GM19043 (cell line): ENCODE results near the gene GLUL.

Experiments used
- ATAC-seq: cut with Tn5 transposase; IDR thresholded peaks from one replicate; pipeline ENCODE4 v1.9.1; 2021; ENCODE audit warnings: low read depth; ENCODE audit not compliant: unreplicated experiment

The GLUL gene

DNA sequence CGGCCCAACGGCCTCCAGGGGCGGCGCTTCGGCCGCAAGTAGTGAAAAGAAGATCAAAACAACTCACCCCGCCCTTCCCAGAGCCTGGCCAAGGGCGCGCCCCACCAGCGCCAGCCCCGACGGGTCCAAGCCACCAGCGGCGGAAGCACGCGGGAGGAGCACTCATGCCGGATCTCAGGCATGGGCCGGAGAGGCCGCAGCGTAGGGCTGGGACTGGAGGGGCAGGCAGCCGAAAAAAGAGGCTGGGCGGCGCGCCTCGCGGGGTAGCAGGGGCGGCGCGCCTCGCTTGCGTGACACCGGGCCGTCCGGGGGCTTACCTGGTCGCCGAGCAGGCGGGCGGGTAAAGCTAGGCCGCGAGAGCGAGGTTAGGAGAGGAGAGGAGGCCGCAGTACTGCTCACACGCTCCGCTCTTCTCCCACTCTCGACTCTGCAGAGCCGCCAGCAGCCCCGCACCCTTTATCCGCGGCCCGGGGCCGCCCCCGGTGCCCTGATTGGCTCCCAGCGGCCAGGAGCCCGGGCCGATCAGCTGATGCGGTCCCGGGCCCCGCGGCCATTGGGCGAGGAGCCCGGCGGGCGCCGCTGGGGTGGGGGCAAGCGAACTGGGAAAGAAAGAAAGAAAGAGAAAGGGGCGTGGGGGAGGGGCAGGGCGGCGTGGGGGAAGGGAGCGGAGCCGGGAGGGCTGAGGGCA lies at the start of gene GLUL:
TSS of gene GLUL (minus strand) at position 429 of the 688 bp plus-strand sequence. CDS start 3,053 bp downstream, outside the sequence.
- peak; percentile 71 for ATAC-seq

DNA sequence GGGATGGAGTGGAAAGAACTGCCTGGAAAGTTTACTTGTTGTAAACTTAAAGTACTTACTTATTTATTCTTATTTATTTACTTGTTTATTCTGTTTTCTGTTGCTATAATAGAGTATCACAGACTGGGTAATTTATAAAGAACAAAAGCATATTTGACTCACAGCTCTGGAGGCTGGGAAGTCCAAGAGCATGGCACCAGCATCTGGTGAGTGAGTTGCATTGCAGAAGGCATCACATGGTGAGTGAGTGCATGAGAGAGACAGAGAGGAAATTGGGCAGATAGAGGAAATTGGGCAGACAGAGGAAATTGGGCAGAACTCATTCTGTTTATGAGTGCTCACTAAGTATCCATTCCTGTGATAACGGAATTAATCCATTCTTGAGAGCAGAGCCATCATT lies 46.7 kb upstream of the GLUL start:
- ATAC-seq, result no peak

DNA sequence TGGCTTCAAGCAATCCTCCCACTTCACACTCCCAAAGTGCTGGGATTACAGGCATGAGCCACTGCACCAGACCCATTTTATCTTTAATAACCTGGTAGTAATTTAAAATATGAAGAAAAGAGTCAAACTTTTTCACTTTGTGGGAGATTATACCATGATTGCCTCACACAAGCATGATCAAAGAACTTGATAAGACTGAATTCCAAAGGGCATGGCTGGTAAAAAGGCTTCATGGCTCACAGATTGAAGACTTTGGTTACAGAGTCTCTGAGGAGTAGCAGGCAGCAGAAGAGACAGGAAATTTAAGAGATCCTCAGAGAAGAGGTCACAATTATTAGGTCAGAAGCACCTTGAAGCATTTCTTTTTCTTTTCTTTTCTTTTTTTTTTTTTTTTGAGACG lies 42.0 kb upstream of the GLUL start:
- ATAC-seq, result no peak

DNA sequence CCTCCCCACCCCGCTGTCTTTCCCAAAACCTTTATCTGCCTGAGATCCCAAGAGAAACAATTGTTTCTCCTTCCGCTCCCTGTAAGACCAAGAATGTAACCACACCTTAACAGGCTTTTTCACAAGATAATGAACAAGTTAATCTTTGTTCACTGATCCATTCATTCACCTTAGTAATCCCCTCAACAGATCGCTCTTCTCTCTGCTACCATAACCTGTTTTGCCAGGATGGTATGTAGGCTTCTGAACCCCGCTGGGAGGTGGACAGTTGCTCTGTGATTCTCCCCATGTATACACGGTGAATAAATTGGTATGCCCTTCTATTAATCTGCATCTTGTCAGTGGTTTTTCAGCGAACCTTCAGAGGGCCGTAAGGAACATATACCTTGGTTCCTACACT lies 39.7 kb upstream of the GLUL start:
- no peak for ATAC-seq

GRCh38 chr1:182430263-182431068 lies 38.9 kb upstream of the GLUL start:
- no peak for ATAC-seq

DNA sequence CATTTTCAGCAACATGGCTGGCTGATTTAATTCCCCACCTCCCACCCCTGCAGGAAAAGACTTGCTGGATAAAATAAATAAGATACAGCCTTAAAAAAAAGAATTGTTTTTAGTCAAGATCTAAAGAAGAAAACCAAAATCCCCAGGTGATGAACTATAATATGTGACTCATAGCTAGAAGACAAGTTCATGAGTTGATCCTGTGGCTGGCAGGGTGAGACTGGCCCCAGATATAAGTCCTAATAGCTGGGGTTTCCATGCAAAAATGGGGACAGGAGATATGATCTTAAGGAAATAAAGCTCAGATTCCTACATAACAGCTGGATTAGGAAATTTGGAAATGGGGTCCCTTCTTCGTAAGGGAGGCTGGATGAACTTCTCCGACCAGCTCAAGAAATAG lies 36.5 kb upstream of the GLUL start:
- ATAC-seq, result no peak

- ATAC-seq, result peak; percentile 65
Measured at GRCh38 chr1:182426442-182427430, 35.1 kb upstream of the GLUL start.

GRCh38 chr1:182415789-182416188 lies 24.2 kb upstream of the GLUL start:
- no peak for ATAC-seq

DNA sequence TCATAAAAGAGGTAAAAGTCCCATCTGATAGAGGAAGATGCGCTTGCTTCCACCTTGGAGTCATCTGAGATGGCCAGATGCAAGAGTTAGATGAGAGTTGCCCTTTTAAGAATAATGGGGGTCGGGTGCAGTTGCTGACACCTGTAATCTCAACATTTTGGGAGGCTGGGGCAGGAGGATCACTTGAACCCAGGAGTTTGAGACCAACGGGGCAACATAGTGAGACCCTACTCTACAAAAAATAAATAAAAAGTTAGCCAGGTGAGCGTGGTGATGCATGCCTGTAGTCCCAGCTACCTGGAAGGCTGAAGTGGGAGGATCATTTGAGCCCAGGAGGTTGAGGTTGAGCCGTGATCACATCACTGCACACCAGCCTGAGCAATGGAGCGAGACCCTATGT lies 22.4 kb upstream of the GLUL start:
- ATAC-seq, result no peak

DNA sequence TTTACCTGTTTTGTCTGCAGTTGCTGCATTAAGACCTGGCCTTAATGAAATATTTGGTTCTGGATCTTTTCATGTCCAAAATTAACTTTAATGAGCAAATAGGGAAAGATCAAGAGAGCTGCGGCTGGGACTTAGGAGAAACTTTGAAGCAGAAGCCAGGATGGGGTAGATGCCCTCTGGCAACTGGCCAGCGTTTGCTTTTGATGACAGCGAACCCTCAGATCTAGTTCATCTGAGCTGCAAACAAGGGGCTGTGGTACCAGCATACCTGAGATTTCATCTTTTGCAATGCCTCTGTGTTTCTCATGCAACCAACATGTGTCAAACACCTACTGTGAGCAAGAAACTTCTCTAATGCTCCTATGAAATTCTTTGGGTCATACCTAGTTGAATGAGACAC lies 21.9 kb upstream of the GLUL start:
- no peak for ATAC-seq

DNA sequence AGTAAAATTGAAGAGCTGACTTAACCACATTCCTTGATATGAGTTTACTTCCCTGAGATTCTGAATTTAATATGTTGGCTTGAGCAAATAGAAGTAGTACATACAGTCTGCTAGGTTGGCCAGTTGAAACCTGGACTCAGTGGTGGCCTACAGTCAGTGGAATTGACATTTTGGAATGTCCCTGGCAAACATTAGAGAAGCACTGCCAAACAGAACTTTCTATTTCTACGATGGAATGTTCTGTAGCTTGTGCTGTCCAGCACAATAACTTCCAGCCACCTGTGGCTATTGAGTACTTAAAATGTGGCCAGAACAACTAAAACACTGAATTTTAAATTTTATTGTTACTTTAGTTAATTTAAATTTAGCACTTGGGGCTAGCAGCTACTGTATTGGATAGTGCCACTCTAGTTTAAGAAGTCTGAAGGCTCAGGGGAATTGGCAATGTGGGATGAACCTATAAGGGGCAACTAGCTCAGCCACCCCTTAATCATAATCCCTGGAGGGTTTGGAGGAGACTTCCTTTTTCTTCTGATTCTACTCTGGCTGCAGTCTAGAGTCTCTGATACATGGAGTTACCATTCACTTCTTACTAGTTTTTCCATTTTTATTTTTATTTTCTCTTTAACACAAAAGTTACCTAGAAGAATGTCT lies 19.2 kb upstream of the GLUL start:
- no peak for ATAC-seq

GRCh38 chr1:182410138-182410537 lies 18.5 kb upstream of the GLUL start:
- ATAC-seq, result no peak

GRCh38 chr1:182408435-182409075 lies 17.0 kb upstream of the GLUL start:
- no peak for ATAC-seq

DNA sequence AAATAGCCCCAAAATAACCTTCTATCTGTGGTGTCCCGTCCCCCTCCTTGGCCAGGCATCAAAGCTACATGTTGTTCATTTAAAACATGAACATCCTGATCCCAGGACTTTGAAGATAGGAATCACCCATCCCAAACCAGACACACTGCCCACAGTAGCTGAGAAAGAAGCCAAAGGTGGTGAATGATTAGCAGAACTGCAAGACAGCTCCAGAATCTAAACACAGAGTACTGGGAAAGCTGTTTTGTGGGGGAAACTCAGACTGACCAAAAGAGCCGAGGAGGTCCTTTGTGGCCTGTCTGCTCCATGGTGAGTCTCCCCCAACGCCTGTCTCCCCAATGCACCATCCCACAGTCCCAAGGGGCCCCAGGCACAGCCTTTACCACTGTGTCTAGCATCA lies 16.1 kb upstream of the GLUL start:
- ATAC-seq, result no peak

GRCh38 chr1:182406012-182406411 lies 14.4 kb upstream of the GLUL start:
- ATAC-seq, result no peak

DNA sequence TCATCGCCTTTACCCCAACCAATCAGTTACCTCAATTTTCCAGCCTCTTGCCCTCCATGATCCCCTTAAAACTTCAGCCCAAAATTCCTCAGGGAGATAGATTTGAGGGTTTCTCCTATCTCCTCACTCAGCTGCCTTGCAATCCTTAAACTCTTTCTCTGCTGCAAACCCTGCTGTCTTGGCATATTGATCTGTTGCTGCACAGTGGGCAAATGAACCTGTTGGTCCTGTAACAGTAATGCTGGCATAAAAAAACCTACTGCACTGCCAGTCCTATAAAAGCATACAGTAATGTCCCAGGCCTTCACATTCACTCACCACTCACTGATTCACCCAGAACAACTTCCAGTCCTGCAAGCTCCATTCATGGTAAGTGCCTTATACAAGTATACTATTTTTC lies 14.0 kb upstream of the GLUL start:
- no peak for ATAC-seq

DNA sequence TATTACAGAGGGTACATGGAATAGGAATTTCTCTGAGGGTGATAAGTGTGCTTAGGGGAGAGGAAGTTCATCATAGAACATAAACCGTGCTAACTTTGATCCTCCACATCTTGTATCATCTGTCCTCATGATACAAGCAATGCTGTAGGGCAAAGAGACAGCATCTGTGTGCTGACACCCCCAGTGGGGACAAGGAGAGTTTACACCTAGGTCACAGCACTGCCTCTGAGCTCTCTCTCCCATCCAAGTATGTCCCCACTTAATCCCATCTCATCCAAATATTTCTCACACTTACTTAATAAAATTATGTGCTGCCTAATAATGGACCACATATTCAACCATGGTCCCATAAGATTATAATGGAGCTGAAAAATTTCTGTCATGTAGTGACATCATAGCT lies 13.2 kb upstream of the GLUL start:
- no peak for ATAC-seq

GRCh38 chr1:182400567-182400966 lies 9.0 kb upstream of the GLUL start, which contains the start of gene TEDDM1:
Gene TEDDM1, minus strand, starts transcription at chr1:182400667. Its CDS starts 182 bp downstream, at chr1:182400485.
- no peak for ATAC-seq

- ATAC-seq, result no peak
Measured at GRCh38 chr1:182397653-182398393, 6.2 kb upstream of the GLUL start.
